Measurements from ENCODE around the gene NSD2.
A peak's percentile ranks its signal among the peaks of the same experiment; 100 is the strongest.

The NSD2 gene

GRCh38 chr4:1862055-1862911 is 8.9 kb upstream of the NSD2 start:
- no peak overlapping the region for H3K27ac ChIP-seq (ENCODE audit: low read depth, low read length)
- no peak overlapping the region for H3K4me3 ChIP-seq (ENCODE audit: low read length)
- H3K4me1 ChIP-seq (ENCODE audit: control insufficient read depth, insufficient read depth, low read length): peaks cover 2% of the 10 kb centered on the region
- H3K9ac ChIP-seq (ENCODE audit: low read length): no peak overlapping the region
- H3K27me3 ChIP-seq (ENCODE audit: control insufficient read depth, insufficient read depth, low read length): peaks cover 3% of the 10 kb centered on the region
- no peaks in the 10 kb centered on the region for H3K36me3 ChIP-seq (ENCODE audit: control insufficient read depth, insufficient read depth, low read length)

GRCh38 chr4:1862961-1863296 is 8.3 kb upstream of the NSD2 start:
- peaks cover 3% of the 10 kb centered on the region for H3K27me3 ChIP-seq (ENCODE audit: control insufficient read depth, insufficient read depth, low read length)

GRCh38 chr4:1863297-1864033 is 7.7 kb upstream of the NSD2 start:
- Histone ChIP-seq H3K27ac (ENCODE audit: low read depth, low read length) (no peak overlapping the region), H3K4me3 (ENCODE audit: low read length) (no peak overlapping the region), H3K27me3 (ENCODE audit: control insufficient read depth, insufficient read depth, low read length) (peaks cover 3% of the 10 kb centered on the region), H3K9ac (ENCODE audit: low read length) (no peak overlapping the region), H3K36me3 (ENCODE audit: control insufficient read depth, insufficient read depth, low read length) (no peaks in the 10 kb centered on the region), H3K4me1 (ENCODE audit: control insufficient read depth, insufficient read depth, low read length) (no peaks in the 10 kb centered on the region)

More at GRCh38 chr4:1862961-1863296, 8.3 kb upstream of the NSD2 start:
- H3K4me1 ChIP-seq (ENCODE audit: control insufficient read depth, insufficient read depth, low read length): no peaks in the 10 kb centered on the region
- no peak overlapping the region for H3K4me3 ChIP-seq (ENCODE audit: low read length)
- no peak overlapping the region for H3K27ac ChIP-seq (ENCODE audit: low read depth, low read length)
- H3K9ac ChIP-seq (ENCODE audit: low read length): no peak overlapping the region
- H3K36me3 ChIP-seq (ENCODE audit: control insufficient read depth, insufficient read depth, low read length): no peaks in the 10 kb centered on the region

GRCh38 chr4:1864076-1865008 is 6.9 kb upstream of the NSD2 start:
- no peak overlapping the region for H3K4me3 ChIP-seq (ENCODE audit: low read length)
- H3K27ac ChIP-seq (ENCODE audit: low read depth, low read length): no peak overlapping the region
- peaks cover 3% of the 10 kb centered on the region for H3K27me3 ChIP-seq (ENCODE audit: control insufficient read depth, insufficient read depth, low read length)
- H3K4me1 ChIP-seq (ENCODE audit: control insufficient read depth, insufficient read depth, low read length): no peaks in the 10 kb centered on the region
- no peak overlapping the region for H3K9ac ChIP-seq (ENCODE audit: low read length)
- no peaks in the 10 kb centered on the region for H3K36me3 ChIP-seq (ENCODE audit: control insufficient read depth, insufficient read depth, low read length)

- Histone ChIP-seq H3K36me3 (ENCODE audit: control insufficient read depth, insufficient read depth, low read length) (no peaks in the 10 kb centered on the region), H3K27ac (ENCODE audit: low read depth, low read length) (no peak overlapping the region), H3K4me1 (ENCODE audit: control insufficient read depth, insufficient read depth, low read length) (peaks cover 4% of the 10 kb centered on the region), H3K27me3 (ENCODE audit: control insufficient read depth, insufficient read depth, low read length) (peaks cover 3% of the 10 kb centered on the region), H3K9ac (ENCODE audit: low read length) (no peak overlapping the region), H3K4me3 (ENCODE audit: low read length) (no peak overlapping the region)
These were observed 5.0 kb upstream of the NSD2 start for GRCh38 chr4:1866189-1866661.

GRCh38 chr4:1868293-1868692 is 2.9 kb upstream of the NSD2 start:
- Histone ChIP-seq H3K27ac (ENCODE audit: low read depth, low read length) (no peak overlapping the region), H3K36me3 (ENCODE audit: control insufficient read depth, insufficient read depth, low read length) (no peaks in the 10 kb centered on the region), H3K4me3 (ENCODE audit: low read length) (no peak overlapping the region), H3K27me3 (ENCODE audit: control insufficient read depth, insufficient read depth, low read length) (peaks cover 3% of the 10 kb centered on the region), H3K9ac (ENCODE audit: low read length) (no peak overlapping the region), H3K4me1 (ENCODE audit: control insufficient read depth, insufficient read depth, low read length) (peaks cover 9% of the 10 kb centered on the region)

GRCh38 chr4:1868912-1869311 is 2.3 kb upstream of the NSD2 start:
- Histone ChIP-seq H3K27ac (ENCODE audit: low read depth, low read length) (no peak overlapping the region), H3K36me3 (ENCODE audit: control insufficient read depth, insufficient read depth, low read length) (no peaks in the 10 kb centered on the region), H3K4me3 (ENCODE audit: low read length) (no peak overlapping the region), H3K27me3 (ENCODE audit: control insufficient read depth, insufficient read depth, low read length) (peaks cover 1% of the 10 kb centered on the region), H3K9ac (ENCODE audit: low read length) (no peak overlapping the region), H3K4me1 (ENCODE audit: control insufficient read depth, insufficient read depth, low read length) (peaks cover 9% of the 10 kb centered on the region)

- Histone ChIP-seq H3K4me3 (ENCODE audit: low read length) (peak overlapping the region; percentile 90), H3K36me3 (ENCODE audit: control insufficient read depth, insufficient read depth, low read length) (no peaks in the 10 kb centered on the region), H3K4me1 (ENCODE audit: control insufficient read depth, insufficient read depth, low read length) (peaks cover 9% of the 10 kb centered on the region), H3K27ac (ENCODE audit: low read depth, low read length) (peak overlapping the region; percentile 91), H3K27me3 (ENCODE audit: control insufficient read depth, insufficient read depth, low read length) (no peaks in the 10 kb centered on the region), H3K9ac (ENCODE audit: low read length) (peak overlapping the region; percentile 73)
These were observed 1.5 kb upstream of the NSD2 start for GRCh38 chr4:1869530-1870327.

- Histone ChIP-seq H3K4me3 (ENCODE audit: low read length) (peak overlapping the region; percentile 90), H3K27me3 (ENCODE audit: control insufficient read depth, insufficient read depth, low read length) (no peaks in the 10 kb centered on the region), H3K9ac (ENCODE audit: low read length) (peak overlapping the region; percentile 73), H3K4me1 (ENCODE audit: control insufficient read depth, insufficient read depth, low read length) (peaks cover 9% of the 10 kb centered on the region), H3K36me3 (ENCODE audit: control insufficient read depth, insufficient read depth, low read length) (no peaks in the 10 kb centered on the region), H3K27ac (ENCODE audit: low read depth, low read length) (peak overlapping the region; percentile 91)
These were observed 940 bp upstream of the NSD2 start for GRCh38 chr4:1870328-1870577.

- Histone ChIP-seq H3K4me3 (ENCODE audit: low read length) (peak overlapping the region; percentile 55), H3K36me3 (ENCODE audit: control insufficient read depth, insufficient read depth, low read length) (no peaks in the 10 kb centered on the region), H3K27me3 (ENCODE audit: control insufficient read depth, insufficient read depth, low read length) (no peaks in the 10 kb centered on the region), H3K27ac (ENCODE audit: low read depth, low read length) (peak overlapping the region; percentile 88), H3K9ac (ENCODE audit: low read length) (no peak overlapping the region), H3K4me1 (ENCODE audit: control insufficient read depth, insufficient read depth, low read length) (peaks cover 9% of the 10 kb centered on the region)
These were observed 353 bp downstream of the NSD2 start for GRCh38 chr4:1871471-1872021.

- no peaks in the 10 kb centered on the region for H3K36me3 ChIP-seq (ENCODE audit: control insufficient read depth, insufficient read depth, low read length)
- H3K9ac ChIP-seq (ENCODE audit: low read length): no peak overlapping the region
- no peaks in the 10 kb centered on the region for H3K27me3 ChIP-seq (ENCODE audit: control insufficient read depth, insufficient read depth, low read length)
- H3K4me1 ChIP-seq (ENCODE audit: control insufficient read depth, insufficient read depth, low read length): peaks cover 9% of the 10 kb centered on the region
- H3K4me3 ChIP-seq (ENCODE audit: low read length): no peak overlapping the region
- peak overlapping the region; percentile 39 for H3K27ac ChIP-seq (ENCODE audit: low read depth, low read length)
These were observed 1.7 kb downstream of the NSD2 start for GRCh38 chr4:1872870-1873269.

All from rectal smooth muscle tissue (tissue), 1 donor.